B cell (primary cell): Measurements from ENCODE around the gene HIGD2A.

Source experiments
- EZH2 ChIP-seq: IDR thresholded peaks from 2 replicates; pipeline ENCODE4 v1.6.1; 2012; ENCODE audit warnings: borderline replicate concordance, low read depth, mild to moderate bottlenecking, moderate library complexity, low read length; ENCODE audit not compliant: insufficient read depth, poor library complexity, severe bottlenecking
- TF ChIP-seq, protein P1 (sequence below): fragments of 200-600 bp; IDR thresholded peaks from one replicate; pipeline ENCODE4 v1.8.0; 2022; ENCODE audit warnings: antibody characterized with exemption, mild to moderate bottlenecking

DNA sequence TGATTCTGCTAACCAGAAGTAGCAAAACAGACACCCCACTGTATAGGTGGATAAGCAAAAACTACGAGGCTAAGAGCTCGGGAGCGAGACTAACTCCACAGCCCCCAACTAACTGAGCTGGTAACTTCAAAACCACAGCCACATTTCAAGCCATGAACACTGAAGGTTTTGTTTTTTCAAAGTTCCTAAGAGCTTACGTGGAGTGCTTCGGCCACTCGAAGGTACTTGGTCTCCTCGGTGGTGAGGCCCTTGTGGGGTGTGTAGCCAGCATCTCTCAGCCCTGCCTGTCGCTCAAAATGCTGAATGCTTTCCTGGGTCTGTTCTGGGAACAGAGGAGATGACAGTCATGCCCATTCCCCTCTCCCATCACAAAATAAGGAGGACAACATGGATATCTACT is 38.1 kb upstream of the HIGD2A start:
- TF ChIP-seq, protein P1, sequence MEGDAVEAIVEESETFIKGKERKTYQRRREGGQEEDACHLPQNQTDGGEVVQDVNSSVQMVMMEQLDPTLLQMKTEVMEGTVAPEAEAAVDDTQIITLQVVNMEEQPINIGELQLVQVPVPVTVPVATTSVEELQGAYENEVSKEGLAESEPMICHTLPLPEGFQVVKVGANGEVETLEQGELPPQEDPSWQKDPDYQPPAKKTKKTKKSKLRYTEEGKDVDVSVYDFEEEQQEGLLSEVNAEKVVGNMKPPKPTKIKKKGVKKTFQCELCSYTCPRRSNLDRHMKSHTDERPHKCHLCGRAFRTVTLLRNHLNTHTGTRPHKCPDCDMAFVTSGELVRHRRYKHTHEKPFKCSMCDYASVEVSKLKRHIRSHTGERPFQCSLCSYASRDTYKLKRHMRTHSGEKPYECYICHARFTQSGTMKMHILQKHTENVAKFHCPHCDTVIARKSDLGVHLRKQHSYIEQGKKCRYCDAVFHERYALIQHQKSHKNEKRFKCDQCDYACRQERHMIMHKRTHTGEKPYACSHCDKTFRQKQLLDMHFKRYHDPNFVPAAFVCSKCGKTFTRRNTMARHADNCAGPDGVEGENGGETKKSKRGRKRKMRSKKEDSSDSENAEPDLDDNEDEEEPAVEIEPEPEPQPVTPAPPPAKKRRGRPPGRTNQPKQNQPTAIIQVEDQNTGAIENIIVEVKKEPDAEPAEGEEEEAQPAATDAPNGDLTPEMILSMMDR, result no peak
- TF ChIP-seq EZH2, result no peak
